ENCODE measurements around the gene RS1.

RS1 gene

DNA sequence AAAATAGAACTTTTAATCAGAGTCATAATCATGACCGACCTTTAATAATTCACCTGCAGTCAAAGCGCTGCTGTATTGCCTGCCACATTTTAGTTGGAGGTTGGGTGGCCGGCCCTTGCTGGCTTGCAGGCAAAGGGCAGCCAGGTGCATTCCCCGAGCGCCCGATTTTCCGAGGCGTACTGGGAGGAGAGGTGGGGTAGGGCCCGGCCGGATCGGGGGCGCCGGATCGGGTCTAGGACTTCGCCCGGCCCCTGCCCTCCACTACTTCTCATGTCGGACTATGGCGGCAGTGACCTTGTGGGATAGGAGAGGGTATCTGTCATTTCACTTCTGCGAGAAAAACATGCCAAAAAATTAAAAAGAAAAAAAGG is 2.5 kb upstream of the RS1 start:
- in situ Hi-C loops (cut with HindIII; ENCODE audit: low sequenced_read_pairs) = no loop called here

DNA sequence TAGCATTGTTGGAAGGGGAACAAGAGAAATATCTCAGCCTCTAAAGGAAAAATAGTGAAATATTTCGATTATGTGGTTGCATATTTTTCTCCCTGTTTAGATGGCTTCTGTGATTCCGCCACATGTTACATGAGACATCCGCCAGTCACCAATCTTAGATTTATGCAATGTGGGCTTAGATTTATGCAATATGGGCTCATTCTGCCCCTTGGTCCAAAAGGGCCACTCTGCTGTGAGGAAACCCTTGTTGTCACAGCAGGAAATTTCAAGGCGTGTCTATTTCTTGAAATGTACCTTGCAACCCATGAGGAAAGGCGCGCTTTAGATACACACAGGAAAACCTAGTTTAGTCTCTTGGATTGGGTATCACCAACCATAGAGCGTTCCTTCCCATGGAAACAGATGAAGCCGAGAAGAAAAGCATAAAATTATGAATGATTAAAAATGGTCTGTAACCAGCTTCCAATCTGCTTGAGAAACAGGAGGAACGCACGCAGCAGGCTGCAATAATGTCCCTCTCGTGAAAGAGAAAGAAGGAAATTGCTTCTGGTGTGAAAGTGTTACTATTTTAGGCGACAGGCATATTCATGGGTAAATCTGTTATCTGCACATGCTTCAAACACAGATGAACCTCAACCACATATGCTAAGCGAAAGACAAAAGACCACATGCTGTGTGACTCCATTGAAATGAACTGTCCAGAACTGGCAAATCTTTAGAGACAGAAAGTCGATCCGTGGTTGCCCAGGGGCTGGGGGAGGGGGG is 3.7 kb downstream of the RS1 start:
- in situ Hi-C loops (cut with HindIII; ENCODE audit: low sequenced_read_pairs) = no loop called here

DNA sequence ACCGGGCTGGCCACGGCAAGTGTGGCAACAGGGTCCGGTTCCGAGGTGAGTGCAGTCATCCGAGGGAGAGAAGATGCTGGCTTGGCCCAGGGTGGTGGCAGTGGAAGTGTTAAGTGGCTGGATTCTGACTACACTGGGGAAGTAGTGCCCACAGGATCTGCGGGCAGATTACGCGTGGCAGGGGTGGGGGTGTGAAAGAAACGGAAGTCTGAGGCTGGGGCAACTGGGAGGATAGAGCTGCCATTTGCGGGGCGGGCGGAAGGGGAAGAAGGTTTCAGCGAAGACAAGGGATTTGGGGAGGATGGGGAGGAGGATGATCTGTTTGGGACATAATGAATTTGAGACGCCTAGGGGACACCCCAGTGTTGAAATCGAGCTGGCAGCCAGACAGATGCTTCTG is 5.3 kb downstream of the RS1 start:
- in situ Hi-C loops (cut with HindIII; ENCODE audit: low sequenced_read_pairs) = no loop called here

DNA sequence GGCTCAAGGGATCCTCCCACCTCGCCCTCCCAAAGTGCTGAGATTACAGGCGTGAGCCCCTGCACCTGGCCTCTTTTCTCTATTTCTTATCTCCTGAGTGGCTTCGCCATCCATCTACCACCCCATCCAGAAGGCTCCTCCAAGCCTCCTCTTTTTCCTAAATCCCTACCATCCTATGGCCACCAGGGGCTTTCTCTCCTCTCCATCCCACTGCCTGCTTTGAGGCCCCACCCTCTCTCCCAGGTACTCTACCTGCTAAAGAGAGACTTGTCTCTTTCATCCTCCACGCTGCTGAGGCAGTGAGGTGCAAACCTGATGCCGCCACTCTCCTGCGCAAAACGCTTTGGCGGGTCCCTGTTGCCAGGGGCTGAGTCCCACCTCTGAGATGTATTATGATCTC is 7.0 kb downstream of the RS1 start:
- in situ Hi-C loops (cut with HindIII; ENCODE audit: low sequenced_read_pairs) = no loop called here

DNA sequence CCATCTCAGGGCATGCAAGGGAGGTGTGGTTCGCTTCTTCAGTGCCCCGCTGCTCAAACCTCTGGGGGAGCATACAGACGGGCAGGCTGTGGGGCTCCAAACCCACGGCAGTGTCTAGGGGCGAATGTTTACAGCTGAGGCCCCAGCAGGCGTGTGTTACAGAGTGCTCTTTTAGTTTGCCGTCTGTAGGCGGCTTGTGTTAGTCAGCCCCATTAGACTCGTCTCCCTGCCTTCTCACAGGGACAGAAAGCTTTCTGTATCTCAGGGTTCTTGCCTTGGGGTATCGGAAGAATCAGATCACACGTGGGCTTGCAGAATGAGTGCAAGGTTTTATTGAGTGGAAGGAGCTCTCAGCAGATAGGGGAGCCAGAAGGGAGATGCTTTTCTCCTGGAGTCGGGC is 10.6 kb downstream of the RS1 start:
- in situ Hi-C loops (cut with HindIII; ENCODE audit: low sequenced_read_pairs) = no loop called here

DNA sequence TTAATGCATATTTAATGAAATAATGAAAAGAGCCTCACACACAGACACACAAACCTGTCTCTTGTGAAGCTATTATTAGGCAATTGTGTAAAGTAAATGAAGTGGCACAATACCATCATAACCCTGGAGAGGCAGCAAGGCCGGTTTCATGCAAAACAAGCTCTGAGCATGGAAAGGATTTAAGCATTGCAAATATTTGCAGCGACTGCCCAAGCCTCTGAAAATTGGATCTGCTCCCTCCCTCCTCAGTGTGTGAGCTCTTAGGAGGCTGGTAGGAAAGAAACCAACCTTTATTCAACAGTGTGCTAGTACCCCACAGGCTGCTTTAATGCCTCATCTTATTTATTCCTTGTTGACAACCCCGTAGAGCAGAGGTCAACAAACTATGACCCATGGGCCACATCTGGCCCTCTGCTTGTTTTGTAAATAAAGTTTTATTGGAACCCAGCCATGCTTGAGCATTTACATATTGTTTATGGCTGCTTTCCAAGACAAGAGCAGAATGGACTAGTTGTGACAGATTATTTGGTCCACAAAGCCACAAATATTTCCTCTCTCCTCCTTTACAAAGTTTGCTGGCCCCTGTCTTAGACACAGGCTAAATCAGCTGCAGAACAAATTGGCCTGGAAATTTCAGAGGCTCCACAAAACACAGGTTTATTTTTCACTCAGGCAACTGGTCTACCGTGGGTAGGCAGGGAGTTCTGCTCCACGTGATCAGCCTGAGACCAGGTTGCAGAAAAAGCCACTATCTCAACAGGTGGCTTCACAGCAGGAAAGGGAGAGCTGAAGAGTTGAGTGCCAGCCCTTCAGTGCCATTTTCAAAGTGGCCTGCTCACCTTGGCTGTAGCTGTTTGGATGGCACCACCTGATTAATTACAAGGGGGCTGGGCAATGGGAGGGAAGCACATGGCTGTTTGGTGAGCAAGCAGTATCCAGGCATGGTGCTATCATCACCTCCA is 16.8 kb downstream of the RS1 start:
- in situ Hi-C loops (cut with HindIII; ENCODE audit: low sequenced_read_pairs) = no loop called here

DNA sequence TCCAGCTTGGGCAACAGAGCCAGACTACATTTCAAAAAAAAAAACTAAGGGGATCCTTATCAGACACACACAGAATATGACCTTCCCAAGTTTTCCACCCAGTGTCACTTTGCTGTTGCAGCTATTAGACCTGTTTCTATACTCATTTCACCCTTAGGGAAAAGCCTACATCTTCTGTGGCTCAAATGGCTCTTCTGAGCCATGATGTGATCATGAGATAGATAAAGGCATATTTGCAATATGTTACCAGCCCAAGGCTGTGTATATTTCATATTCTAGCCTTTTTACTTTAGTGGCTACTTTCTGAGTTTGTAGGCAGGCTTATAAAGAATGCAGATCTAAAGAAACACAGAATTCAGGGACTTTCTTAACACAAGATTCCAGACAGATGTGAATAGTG is 19.3 kb downstream of the RS1 start:
- in situ Hi-C loops (cut with HindIII; ENCODE audit: low sequenced_read_pairs) = no loop called here

DNA sequence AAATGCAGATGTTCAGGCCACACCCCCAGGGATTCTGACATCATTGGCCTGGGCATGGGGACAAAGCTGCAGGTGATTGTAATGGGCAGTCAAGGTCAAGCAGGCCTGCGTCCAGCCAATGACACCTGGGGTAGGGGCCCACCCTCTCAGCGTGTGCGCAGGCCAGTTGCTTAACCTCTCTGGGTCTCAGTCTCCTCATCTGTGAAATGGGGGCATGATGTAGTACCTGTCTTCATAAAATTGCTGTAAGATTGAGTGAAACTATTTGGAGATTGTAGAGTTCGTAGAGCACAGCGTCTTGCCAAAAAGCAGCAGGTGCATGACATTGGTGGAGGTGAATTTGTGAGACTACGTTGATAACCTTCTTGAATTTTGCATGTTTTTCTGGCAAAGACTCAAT is 21.2 kb downstream of the RS1 start:
- in situ Hi-C loops (cut with HindIII; ENCODE audit: low sequenced_read_pairs) = no loop called here

DNA sequence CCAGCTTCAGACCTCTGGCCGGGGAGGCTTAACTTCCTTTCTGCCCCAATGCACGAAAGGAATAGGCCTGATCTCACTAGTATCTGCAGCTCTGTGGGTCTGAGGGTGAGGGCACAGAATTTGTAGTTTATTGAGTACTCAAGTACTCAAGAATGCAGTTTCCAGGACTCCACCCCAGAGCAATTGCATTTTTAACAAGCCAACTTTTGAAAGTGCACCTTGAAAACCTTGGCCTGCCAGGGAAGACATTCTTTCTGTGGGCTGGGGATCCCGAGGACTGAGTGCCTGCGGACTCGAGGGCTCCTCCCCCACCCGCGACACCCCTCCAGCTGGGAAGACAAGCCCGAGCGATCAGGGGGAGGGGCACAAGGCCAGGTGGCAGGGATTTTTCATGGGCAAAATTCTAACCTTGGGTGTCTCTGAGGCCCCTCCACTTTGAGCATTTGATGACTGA is 22.4 kb downstream of the RS1 start:
- in situ Hi-C loops (cut with HindIII; ENCODE audit: low sequenced_read_pairs) = no loop called here

DNA sequence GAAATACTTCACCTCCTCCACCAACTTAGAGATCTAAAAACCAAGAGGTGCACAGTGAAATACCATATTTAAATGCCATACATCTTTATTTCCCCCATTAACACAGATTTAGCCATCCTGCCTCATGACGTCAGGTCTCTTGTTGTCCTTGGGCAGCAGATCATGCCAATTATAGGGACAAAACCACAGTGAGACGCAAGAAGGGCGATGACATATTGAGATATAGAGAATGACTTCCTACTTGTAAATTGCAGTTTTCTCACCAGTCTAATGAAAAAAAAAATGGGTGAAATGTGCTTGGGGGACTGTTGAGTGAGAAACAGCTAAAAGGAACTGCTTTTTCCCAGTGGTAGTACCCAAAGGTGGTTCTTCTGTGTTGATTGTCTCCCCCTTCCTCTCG is 24.3 kb downstream of the RS1 start:
- in situ Hi-C loops (cut with HindIII; ENCODE audit: low sequenced_read_pairs) = no loop called here

DNA sequence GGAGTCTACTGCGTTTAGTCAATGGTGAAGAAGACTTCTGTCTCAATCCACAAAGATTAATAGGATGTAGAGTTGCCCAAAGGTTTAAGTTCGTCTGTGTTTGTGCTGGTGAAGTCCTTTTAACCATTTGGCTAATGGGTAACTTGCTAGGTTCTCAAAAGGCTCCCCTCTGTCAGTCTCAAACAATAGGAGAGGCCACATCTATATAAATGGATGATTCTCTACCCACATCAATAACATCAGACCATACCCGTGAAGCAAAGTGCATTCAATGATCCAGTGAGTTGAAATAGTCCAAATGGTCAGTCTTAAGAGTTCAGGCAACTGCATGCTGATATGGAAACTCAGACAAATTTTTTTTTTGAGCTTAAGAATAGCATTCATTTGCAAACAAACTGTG is 28.1 kb downstream of the RS1 start:
- in situ Hi-C loops (cut with HindIII; ENCODE audit: low sequenced_read_pairs) = no loop called here

DNA sequence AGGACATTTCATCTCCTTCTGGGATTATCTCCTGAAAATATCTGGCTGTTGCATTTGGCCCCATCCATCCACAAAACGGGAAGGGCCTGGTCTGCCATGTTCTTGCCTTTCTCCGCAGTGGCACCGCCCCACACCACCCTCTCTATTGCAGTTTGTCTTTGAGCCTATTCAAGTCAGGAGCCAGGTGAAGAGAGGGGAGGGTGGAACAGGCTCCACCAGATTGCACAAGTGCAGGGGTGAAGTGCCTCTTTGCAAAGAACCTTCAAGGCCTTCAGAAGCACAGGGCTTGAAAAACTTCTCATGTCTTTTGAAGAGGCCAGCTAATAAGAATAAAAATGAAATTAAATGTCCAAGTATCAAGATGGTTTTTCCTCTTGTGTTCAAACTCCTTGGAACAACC is 28.7 kb downstream of the RS1 start:
- in situ Hi-C loops (cut with HindIII; ENCODE audit: low sequenced_read_pairs) = no loop called here

DNA sequence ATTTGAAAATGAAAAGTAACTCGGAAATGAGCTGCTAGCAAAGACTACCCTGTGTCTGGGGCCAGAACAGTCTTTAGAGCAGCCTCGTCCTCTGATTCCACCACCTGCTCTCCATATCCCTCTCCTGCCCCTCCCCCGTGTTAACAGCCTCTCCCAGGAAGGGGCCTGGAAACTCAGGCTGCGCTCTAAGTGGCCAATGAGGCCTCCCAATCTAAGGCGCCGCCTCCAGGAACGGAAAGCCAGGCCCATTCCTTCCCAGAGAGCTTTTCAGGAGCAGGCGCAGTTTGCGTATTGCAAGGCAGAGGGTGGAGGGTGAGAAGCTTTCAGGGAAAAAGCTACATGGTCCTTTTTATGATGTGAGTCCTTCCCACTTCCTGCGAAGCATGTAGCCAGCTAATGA is 31.2 kb downstream of the RS1 start:
- in situ Hi-C loops (cut with HindIII; ENCODE audit: low sequenced_read_pairs) = no loop called here

DNA sequence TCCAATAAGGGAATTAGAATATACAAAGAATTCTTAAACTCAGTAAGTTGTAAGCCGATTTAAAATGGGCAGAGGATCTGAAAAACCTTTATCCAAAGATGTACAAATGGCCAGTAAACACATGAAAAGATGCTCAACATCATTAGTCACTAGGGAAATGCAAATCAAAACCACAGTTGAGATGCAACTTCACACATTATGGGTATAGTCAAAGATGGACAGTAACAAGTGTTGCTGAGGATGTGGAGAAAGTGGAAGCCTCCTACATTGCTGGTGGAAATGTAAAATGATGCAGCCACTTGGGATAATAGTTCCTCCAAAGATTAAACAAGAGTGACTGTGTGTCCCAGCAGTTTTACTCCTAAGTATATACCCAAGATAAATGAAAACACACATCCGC is 32.6 kb downstream of the RS1 start:
- in situ Hi-C loops (cut with HindIII; ENCODE audit: low sequenced_read_pairs) = no loop called here

DNA sequence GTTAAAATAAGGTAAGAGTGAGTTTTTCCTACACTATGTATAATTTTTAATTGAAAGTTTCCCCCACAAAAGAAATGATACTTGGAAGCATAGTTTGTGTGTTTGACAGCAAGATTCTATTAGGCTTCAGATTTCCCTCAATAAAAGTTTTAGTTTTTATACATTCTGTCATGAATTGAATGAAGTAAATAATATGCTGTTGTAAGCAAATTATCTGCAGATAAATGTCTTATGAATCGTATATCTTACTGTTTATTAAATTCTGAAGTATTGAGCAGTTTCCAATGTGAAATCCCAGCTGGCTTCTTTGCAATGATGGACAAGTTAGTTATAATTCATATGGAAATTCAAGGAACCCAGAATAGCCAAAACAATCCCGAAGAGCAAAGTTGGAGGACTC is 33.5 kb downstream of the RS1 start:
- in situ Hi-C loops (cut with HindIII; ENCODE audit: low sequenced_read_pairs) = no loop called here

DNA sequence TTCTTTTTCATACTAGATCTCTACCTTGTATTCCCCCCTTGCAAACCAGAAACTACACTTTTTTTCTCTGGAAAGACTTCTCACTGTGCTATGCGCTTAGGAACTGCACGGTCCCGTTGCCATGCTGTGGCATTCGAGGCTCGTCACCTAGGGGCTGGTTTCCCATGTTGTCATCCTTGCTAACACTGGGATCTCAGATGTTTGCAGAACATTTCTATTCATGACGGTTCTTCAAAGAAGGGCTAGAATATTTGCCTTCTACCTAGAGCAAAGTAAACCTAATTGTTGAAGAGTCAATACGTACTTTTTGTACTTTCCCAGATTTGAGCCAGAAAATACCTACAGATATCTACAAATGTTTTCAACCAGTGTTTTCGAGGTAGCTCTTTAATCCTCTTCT is 41.0 kb downstream of the RS1 start:
- in situ Hi-C loops (cut with HindIII; ENCODE audit: low sequenced_read_pairs) = no loop called here

DNA sequence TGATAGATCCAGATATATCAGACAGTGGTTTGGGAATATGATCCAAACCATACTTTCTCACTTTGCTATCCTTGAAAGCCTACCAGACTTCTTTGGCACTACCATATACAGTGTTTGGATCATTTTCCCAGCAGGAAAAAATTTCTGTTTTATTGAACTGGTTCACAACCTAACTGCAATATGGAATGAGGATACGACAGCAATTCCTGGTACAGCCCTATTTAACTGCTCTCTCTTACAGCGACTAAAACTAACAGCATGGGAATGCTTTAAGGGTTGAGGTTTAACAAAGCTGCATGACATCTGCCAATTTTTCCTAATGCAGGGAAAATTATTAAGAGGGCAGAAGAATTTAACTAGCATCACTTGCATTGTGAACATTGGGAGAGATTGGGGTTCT is 47.3 kb downstream of the RS1 start:
- in situ Hi-C loops (cut with HindIII; ENCODE audit: low sequenced_read_pairs) = no loop called here

DNA sequence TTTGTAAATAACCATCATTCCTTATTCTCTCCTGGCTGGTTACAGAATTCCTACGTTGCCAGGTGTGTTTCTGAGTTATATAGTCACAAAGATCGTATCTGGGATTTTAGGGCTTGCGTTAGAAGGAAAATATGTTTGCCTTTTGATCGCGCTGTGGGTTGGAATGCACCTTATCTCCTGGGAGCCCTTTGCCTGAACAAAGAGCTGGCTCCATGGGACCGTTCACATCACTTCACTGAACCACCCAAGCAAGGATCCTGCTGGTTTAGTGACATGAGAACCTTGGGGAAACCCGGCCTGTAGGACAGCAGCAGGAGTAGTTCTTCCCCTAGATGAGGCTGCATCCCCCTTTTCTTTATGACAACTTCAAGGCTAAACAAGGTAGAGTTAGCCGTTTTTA is 51.6 kb downstream of the RS1 start:
- in situ Hi-C loops (cut with HindIII; ENCODE audit: low sequenced_read_pairs) = no loop called here

DNA sequence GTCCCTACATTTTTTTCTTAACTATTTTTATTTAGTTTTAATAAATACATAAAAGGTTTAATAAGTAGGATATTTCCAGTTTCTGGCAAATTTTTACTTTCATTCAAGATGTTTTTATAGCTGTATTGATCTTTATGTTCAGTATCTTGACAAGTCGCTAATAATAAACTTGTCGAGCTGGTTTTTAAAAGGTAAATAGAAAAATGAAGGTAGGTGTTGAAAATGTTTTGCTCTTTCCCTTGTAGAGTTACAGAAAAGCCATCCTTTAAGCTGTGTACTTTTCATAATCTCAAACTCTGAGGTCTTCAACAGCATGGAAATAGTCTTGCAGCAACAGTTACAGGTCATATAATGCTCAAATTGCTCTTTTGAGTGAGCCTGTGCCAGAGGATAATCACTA is 52.6 kb downstream of the RS1 start:
- in situ Hi-C loops (cut with HindIII; ENCODE audit: low sequenced_read_pairs) = no loop called here

DNA sequence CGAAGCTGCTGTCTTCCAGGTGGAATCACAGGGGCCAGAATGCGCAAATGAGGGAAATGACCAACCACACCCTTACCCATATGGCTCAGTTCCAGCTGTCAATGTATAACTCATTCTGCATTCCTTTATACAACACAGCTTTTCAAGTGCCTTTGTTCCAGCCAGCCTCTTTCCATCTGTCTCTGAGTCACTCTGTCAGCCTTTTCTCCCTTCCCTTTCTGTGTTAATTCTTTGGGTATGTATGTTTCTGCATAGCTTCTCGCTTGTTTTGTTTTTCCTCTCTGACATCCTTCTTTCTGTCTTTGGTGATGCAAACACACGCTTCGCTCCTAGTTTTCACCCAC is 54.5 kb downstream of the RS1 start:
- in situ Hi-C loops (cut with HindIII; ENCODE audit: low sequenced_read_pairs) = no loop called here

DNA sequence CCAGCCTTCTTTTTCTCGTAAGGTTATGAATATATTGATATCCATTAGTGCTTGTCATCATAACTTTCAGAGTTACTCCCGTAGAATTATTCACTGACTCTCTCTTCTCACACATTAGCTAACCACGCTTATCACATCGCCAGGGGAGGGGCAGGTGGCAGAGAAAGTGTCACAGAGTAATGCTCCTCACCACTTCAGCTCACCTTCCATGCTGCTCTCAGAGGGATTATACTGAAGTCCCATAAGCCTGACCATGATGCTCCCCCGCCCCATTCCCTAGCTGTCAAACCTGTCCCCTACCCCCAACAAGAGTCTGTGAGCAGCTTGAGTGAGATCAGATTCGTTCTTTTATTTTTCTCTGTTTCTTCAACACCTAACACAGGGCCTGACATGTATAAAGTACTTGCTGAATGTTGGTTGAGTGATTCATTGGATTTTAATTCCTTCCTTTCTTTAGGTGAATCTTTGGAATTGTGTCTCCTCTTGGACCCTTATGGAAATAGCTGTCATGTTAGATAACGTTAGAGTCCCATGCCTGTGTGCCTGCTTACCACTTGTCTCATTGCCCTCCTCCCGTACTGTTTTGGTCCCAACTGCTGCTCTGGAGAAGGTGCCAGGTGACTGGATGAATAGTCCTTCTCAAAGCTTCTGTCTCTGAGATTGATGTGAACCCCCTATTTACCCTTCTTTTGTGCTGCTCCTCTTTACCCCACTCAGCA is 55.1 kb downstream of the RS1 start:
- in situ Hi-C loops (cut with HindIII; ENCODE audit: low sequenced_read_pairs) = no loop called here
